NCI-H345 treated with DMSO at 0.1 percent for 48 hours (cell line): Measurements from ENCODE around the gene ZNF565.
A peak's percentile ranks its signal among the peaks of the same experiment; 100 is the strongest.
"Not testable (repeated sequence)": the region's sequence is repeated elsewhere in the genome, so short reads cannot be mapped to it uniquely, and the experiment has no call there.

Source experiments
- DNase-seq: peaks from one replicate; lab custom pipeline; 2025; ENCODE audit not compliant: unreplicated experiment; lab: John Stamatoyannopoulos, UW

The ZNF565 gene

GRCh38 chr19:36215276-36216123, 1.0 kb upstream of the ZNF565 start:
- peak; percentile 73 for DNase-seq

DNA sequence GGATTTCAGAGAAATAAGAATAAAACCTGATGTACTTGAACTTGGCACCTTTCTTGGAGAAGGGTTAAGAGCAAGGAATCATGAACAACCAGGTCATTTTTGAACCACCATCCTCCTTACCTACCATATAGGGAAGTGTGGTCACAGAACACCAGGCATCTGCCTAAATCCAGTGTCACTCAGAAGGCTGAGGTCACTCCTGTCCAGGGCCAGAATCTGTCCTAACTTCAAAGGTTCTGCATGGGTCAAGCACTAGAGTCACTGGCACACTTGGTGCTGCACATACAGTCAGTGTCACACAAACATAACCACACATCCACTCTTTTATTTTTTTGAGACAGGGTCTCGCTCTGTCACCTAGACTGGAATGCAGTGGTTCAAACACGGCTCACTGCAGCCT, 1.6 kb downstream of the ZNF565 start:
- no peak for DNase-seq

- no peak for DNase-seq
These were observed 4.0 kb downstream of the ZNF565 start for GRCh38 chr19:36210497-36210896.

DNA sequence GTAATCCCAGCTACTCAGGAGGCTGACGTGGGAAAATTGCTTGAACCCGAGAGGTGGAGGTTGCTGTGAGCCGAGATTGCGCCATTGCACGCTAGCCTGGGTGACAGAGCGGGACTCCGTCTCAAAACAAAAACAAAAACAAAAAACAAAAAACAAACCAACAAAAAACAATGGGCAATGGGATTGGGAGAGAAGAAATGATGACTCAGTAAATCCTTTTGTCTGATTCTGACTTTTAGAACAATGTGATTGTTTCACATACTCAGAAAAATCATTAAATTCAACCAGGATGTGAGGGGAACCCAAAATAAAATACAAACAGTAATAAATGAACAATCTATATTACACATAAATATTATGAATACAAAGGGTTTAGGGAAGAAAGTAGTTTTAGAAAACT, 5.1 kb downstream of the ZNF565 start:
- DNase-seq = no peak

GRCh38 chr19:36207605-36208252, 6.7 kb downstream of the ZNF565 start:
- no peak for DNase-seq

- no peak for DNase-seq
These were observed 11.2 kb downstream of the ZNF565 start for GRCh38 chr19:36203293-36203692.

DNA sequence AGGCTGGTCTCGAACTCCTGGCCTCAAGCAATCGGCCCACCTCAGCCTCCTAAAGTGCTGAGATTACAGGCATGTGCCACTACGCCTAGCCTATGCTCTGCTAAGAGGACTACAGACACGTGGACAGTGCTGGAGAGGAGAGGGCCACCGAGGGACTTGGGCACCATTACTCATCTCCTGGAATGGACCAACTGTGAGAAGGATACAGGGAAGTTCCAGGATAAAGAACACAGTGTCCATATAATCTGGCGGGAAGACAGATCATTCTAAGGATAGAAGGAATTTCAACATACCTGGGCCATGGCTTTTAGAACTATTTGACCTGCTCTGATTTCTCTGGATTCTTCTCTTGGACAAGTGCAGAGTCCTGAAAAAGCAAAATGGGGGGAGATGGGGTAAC, 12.8 kb downstream of the ZNF565 start:
- no peak for DNase-seq

DNA sequence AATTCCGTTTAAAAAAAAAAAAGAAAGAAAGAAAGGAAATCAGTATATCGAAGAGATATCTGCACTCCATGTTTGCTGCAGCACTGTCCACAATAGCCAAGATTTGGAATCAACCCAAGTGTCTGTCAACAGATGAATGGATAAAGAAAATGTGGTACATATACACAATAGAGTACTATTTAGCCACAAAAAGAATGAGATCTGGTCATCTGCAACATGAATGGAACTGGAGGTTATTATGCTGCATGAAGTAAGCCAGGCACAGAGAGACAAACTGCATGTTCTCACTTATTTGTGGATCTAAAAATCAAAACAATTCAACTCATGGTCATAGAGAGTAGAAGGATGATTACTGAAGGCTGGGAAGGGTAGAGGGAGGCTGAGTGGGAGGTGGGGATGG, 16.3 kb downstream of the ZNF565 start:
- DNase-seq = no peak

- no peak for DNase-seq
These were observed 18.2 kb downstream of the ZNF565 start for GRCh38 chr19:36196249-36196648.

DNA sequence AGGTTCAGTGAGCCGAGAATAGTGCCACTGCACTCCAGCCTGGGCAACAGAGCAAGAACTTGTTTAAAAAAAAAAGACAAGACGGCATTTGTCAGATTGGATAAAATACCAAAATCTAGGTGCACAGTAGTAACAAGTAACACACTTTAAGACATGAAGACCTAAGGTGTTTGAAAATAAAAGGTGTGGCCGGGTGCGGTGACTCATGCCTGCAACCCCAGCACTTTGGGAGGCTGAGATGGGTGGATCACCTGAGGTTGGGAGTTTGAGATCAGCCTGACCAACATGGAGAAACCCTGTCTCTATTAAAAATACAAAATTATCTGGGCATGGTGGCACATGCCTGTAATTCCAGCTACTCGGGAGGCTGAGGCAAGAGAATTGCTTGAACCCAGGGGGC, 27.7 kb downstream of the ZNF565 start:
- DNase-seq = not testable (repeated sequence)

DNA sequence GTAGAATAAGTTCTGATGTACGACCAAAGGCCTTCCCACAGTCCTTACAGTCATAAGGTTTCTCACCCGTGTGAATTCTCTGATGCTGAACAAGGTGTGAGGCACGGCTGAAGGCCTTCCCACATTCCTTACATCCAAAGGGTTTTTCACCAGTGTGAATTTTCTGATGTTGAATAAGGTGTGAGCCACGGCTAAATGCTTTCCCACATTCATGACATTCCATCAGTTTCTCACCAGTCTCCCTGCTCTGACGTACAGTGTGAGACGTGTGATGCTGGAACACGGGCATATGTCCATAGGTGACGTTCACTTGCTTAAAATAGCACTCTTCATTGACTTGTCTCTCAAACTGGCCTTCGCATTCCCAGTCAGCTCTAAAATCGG, 31.2 kb downstream of the ZNF565 start:
- no peak for DNase-seq

GRCh38 chr19:36182612-36183244, 31.7 kb downstream of the ZNF565 start:
- DNase-seq = no peak

- DNase-seq = not testable (repeated sequence)
These were observed 35.4 kb downstream of the ZNF565 start for GRCh38 chr19:36179077-36179476.

DNA sequence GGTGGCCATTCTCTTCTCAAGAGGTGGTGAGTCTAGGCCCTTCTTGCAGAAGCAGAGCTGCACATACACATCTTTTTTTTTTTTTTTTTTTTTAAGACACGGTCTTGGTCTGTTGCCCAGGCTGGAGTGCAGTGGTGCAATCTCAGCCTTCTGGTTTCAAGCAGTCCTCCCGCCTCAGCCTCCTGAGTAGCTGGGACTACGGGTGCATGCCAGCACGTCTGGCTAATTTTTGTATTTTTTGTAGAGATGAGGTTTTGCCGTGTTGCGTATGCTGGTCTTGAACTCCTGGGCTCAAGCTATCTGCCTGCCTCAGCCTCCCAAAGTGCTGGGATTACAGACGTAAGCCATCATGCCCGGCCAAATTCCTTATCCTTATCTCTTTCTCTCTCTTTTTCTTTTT, 40.6 kb downstream of the ZNF565 start:
- not testable (repeated sequence) for DNase-seq

DNA sequence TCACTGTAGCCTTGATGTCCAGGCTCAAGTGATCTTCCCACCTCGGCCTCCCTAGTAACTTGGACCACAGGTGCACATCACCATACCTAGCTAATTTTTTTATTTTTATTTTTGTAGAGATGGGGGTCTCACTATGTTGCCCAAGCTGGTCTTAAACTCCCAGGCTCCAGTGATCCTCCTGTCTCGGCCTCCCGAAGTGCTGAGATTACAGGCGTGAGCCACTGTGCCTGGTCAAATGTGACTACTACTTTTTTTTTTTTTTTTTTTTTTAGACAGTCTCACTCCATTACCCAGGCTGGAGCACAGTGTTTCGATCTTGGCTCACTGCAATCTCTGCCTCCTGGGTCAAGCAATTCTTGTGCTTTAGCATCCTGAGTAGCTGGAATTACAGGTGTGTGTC, 41.6 kb downstream of the ZNF565 start:
- DNase-seq = no peak

GRCh38 chr19:36169084-36169760, 45.2 kb downstream of the ZNF565 start:
- DNase-seq = peak; percentile 71

GRCh38 chr19:36163813-36164212, 50.7 kb downstream of the ZNF565 start:
- no peak for DNase-seq

GRCh38 chr19:36160821-36161596, 53.5 kb downstream of the ZNF565 start:
- no peak for DNase-seq

DNA sequence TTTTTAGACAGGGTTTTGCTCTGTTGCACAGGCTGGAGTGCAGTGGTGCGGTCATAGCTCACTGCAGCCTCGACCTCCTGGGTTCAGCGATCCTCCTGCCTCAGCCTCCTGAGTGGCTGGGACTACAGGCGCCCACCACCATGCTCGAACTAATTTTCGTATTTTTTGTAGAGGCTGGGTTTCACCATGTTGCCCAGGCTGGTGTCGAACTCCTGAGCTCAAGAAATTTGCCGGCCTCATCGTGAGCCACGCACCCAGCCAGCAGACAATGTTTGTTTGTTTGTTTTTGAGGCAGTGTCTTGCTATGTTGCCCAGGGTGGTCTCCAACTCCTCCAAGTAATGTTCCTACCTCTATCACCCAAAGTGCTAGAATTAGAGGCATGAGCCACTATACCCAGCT, 61.3 kb downstream of the ZNF565 start:
- no peak for DNase-seq

DNA sequence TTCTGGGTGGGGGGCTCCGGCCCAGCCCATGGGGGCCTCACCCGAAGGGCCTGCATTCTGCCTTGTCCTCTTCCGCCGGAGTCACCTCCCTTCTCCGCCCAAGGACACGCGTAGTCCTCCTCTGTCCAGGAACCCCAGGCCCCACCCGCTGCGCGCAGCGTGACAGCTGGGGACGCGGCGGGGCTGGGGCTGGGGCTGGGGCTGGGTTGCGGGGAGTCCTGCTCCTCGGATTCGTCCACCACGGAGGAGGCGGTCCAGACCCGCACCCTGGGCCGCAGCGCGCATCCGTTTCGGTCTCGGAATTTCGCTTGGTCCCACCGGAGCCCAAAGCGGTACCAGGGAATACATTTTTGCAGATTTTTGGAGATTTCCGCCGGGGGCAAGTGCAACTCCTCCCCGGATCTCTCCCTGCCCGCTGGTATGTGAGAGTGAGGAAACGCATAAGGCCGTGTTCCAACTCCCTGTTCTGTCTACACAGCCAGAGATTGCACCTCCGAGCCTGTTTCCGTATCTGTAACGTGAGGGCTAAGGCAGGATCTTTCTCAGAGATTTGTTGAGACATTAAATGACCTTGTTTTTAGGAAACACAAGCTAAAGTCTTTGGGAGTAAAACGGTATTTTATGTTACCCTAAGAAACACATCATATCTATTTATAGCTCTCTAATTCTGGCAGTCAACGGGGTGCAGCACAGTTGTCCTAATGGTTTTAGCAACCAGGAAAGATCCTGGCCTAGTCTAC, 61.9 kb downstream of the ZNF565 start, which contains the start of gene COX7A1:
TSS of gene COX7A1 (minus strand) at position 96 of the 740 bp plus-strand sequence. CDS start at position 56, 40 bp downstream.
- DNase-seq = no peak
